HEK293 (cell line): ENCODE data around the gene SDC3.

ENCODE experiments used
- CTCF ChIP-seq: fragments of 450-650 bp; formaldehyde crosslinking; IDR thresholded peaks from 2 replicates; pipeline ENCODE4 v1.5.1; 2016; ENCODE audit warnings: missing biosample characterization, missing genetic modification characterization
- PATZ1 ChIP-seq: fragments of 450-650 bp; formaldehyde crosslinking; IDR thresholded peaks from 2 replicates; pipeline ENCODE4 v1.5.1; 2016; ENCODE audit warnings: missing biosample characterization, missing genetic modification characterization
- SP2 ChIP-seq: fragments of 450-650 bp; formaldehyde crosslinking; IDR thresholded peaks from 2 replicates; pipeline ENCODE4 v1.5.1; 2016; ENCODE audit warnings: missing biosample characterization, missing genetic modification characterization
- ZNF202 ChIP-seq: fragments of 450-650 bp; formaldehyde crosslinking; IDR thresholded peaks from 2 replicates; pipeline ENCODE4 v1.5.1; 2016; ENCODE audit warnings: missing biosample characterization, missing genetic modification characterization, borderline replicate concordance
- ZNF239 ChIP-seq: fragments of 450-650 bp; formaldehyde crosslinking; IDR thresholded peaks from 2 replicates; pipeline ENCODE4 v1.5.1; 2016; ENCODE audit warnings: missing biosample characterization, missing genetic modification characterization
- ZNF274 ChIP-seq, 2 experiments: fragments of 200-500 bp in 1 of 2; fragments of 450-650 bp in 1 of 2; sonication (Bioruptor generic) in 1 of 2; formaldehyde crosslinking in 1 of 2; IDR thresholded peaks; 2 replicates each; pipeline versions ENCODE4 v1.5.1 to v1.6.1; 2014 to 2016; ENCODE audit warnings: borderline replicate concordance in 1 of 2, inconsistent platforms in 1 of 2, low read length in 1 of 2, missing biosample characterization in 1 of 2, missing genetic modification characterization in 1 of 2

- no peak for TF ChIP-seq SP2 (tag by site-specific recombination)
- TF ChIP-seq PATZ1 (tag by site-specific recombination) = no peak
- TF ChIP-seq CTCF (tag by site-specific recombination) = no peak
- TF ChIP-seq ZNF274 (IDR thresholded peaks at IDR 0.05; ENCODE audit: low read length) = no peak
- TF ChIP-seq ZNF274 (tag by site-specific recombination; IDR thresholded peaks at IDR 0.05; ENCODE audit: borderline replicate concordance) = no peak
- TF ChIP-seq ZNF202 = no peak
- TF ChIP-seq ZNF239 (tag by site-specific recombination) = no peak
Measured at GRCh38 chr1:30900931-30901560, 7.5 kb downstream of the SDC3 start.
